Left lung (tissue), 10 donors: ENCODE measurements around the gene ARHGEF16. TPM values are rescaled to one million over a fixed set of nuclear protein-coding genes. Genes with fewer than 3 reads are reported as not detected.

Experiments used
- ATAC-seq: fragments of 200-7000 bp; cut with Tn5 transposase; one replicate; pipeline ENCODE4 v1.9.1; 2020; ENCODE audit warnings: moderate library complexity
- DNase-seq, 4 donors: peaks; one replicate each; pipeline ENCODE4 v3.0.0-alpha.2; 2013 to 2020
- H3K27ac ChIP-seq, 2 donors: fragments of 200-600 bp; sonication (generic) in 1 of 2; one replicate each; pipeline versions ENCODE4 v1.5.0 to v1.8.0; 2020 to 2021
- H3K27me3 ChIP-seq, 2 donors: fragments of 200-600 bp; sonication (generic) in 1 of 2; one replicate each; pipeline versions ENCODE4 v1.5.0 to v1.8.0; 2020 to 2021
- H3K36me3 ChIP-seq, 2 donors: fragments of 200-600 bp; sonication (generic) in 1 of 2; one replicate each; pipeline versions ENCODE4 v1.5.0 to v1.8.0; 2020 to 2021
- H3K4me1 ChIP-seq, 2 donors: fragments of 200-600 bp; one replicate each; pipeline ENCODE4 v1.8.0; 2021
- H3K4me3 ChIP-seq, 2 donors: fragments of 200-600 bp; sonication (generic) in 1 of 2; one replicate each; pipeline versions ENCODE4 v1.5.0 to v1.8.0; 2020 to 2021; ENCODE audit warnings: mild to moderate bottlenecking in 1 of 2
- H3K9me3 ChIP-seq, 2 donors: fragments of 200-600 bp; sonication (generic) in 1 of 2; one replicate each; pipeline versions ENCODE4 v1.5.0 to v1.8.0; 2020 to 2021
- intact Hi-C, 2 donors: fragments of 100-400 bp; cut with DNase I; formaldehyde crosslinking; loops; one replicate each; pipeline versions ENCODE4 v1.11.2 to v1.14.2; 2022
- polyA plus RNA-seq, 6 donors: library from polyadenylated mRNA; unstranded; fragments of 120-200 nt; gene quantifications; one replicate each; pipeline ENCODE4 v1.2.1, GENCODE V29; 2013; ENCODE audit not compliant: insufficient read length in 6 of 6
- total RNA-seq, 2 donors: library from RNA; stranded (reverse); fragmentation: NEBNext Ultra II Directional; extraction: Animal tissue kit (Norgen Biotek cat#: 25700); gene quantifications; one replicate each; pipeline ENCODE4 v1.2.1, GENCODE V29; 2021
- TF ChIP-seq, protein P1 (sequence below), 2 donors: fragments of 200-600 bp; sonication (generic) in 1 of 2; IDR thresholded peaks; one replicate each; pipeline versions ENCODE4 v1.5.0 to v1.8.0; 2021; ENCODE audit warnings: antibody characterized with exemption in 2 of 2
- donor health status: DM: no; HTN: yes; CAD: no.
- donor health status: DM: no; HTN: no; CAD: no.

Gene ARHGEF16
- total and polyA plus RNA-seq, 8 donors = 8.3 to 11.8 (median 9.7) TPM

DNA sequence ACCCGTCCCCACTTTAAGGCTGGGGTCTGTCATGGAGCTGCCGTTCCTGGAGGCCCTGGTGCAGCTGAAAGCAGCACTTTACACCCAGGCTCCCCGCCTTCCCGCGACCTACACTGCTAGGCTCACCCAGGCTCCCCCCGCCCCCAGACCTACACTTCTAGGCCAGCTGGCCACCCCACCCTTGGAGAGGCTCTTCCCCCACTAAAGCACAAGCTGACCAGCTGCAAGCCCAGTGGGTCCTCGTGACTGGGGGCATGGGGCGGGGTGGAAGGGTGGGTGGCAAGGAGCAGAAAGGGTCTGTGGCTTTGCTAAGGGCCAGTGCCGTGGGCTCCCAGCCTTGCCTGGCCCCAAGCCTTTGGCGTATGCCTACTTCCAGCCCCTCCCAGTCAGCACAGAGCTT, 9.7 kb upstream of the ARHGEF16 start:
- H3K9me3 ChIP-seq = peaks cover 0 to 11% of the 10 kb centered on the region in 2 donors
- H3K27me3 ChIP-seq = peaks cover 7 to 52% of the 10 kb centered on the region in 2 donors
- H3K36me3 ChIP-seq = no peaks in the 10 kb centered on the region

DNA sequence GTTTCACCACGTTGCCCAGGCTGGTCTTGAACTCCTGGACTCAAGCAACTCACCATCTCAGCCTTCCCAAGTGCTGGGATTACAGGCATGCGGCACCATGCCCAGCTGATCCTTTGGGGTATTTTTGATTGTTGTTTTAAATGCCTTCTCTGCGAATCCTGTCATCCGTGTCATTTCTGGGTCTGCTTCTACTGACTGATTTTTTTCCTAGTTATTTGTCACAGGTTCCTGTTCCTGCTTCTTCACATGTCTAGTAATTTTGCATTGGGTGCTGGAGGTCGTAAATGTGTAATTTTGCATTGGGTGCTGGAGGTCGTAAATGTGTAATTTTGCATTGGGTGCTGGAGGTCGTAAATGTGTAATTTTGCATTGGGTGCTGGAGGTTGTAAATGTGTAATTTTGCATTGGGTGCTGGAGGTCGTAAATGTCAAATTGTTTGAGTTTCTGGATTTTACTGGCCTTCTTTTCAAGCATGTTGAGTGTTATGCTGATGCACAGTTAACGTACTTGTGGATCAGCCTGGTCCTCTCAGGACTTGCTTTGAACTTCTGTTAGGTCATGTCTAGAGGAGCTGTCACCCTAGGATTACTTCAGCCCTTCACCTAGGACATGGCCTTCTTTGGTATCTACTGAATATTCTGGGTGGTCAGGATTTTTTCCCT, 4.1 kb upstream of the ARHGEF16 start:
- H3K36me3 ChIP-seq = no peaks in the 10 kb centered on the region
- H3K27ac ChIP-seq = no peak overlapping the region
- H3K4me1 ChIP-seq = peaks cover 3 to 21% of the 10 kb centered on the region in 2 donors
- no peak overlapping the region for H3K4me3 ChIP-seq
- ATAC-seq = no peak
- peaks cover 3 to 48% of the 10 kb centered on the region in 2 donors for H3K27me3 ChIP-seq
- intact Hi-C loops = no loop called here
- peaks cover 0 to 11% of the 10 kb centered on the region in 2 donors for H3K9me3 ChIP-seq
- TF ChIP-seq, protein P1, sequence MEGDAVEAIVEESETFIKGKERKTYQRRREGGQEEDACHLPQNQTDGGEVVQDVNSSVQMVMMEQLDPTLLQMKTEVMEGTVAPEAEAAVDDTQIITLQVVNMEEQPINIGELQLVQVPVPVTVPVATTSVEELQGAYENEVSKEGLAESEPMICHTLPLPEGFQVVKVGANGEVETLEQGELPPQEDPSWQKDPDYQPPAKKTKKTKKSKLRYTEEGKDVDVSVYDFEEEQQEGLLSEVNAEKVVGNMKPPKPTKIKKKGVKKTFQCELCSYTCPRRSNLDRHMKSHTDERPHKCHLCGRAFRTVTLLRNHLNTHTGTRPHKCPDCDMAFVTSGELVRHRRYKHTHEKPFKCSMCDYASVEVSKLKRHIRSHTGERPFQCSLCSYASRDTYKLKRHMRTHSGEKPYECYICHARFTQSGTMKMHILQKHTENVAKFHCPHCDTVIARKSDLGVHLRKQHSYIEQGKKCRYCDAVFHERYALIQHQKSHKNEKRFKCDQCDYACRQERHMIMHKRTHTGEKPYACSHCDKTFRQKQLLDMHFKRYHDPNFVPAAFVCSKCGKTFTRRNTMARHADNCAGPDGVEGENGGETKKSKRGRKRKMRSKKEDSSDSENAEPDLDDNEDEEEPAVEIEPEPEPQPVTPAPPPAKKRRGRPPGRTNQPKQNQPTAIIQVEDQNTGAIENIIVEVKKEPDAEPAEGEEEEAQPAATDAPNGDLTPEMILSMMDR (IDR thresholded peaks at IDR 0.05) = no peak
- no peak for DNase-seq

More for the DNA sequence above, 9.7 kb upstream of the ARHGEF16 start:
- Histone ChIP-seq H3K4me3 (no peak overlapping the region), H3K4me1 (no peaks in the 10 kb centered on the region), H3K27ac (no peak overlapping the region)
- TF ChIP-seq, protein P1 (IDR thresholded peaks at IDR 0.05) = no peak
- no peak for ATAC-seq
- DNase-seq = peak in 1 of 4 donors; percentile 61
- intact Hi-C loops = no loop called here

DNA sequence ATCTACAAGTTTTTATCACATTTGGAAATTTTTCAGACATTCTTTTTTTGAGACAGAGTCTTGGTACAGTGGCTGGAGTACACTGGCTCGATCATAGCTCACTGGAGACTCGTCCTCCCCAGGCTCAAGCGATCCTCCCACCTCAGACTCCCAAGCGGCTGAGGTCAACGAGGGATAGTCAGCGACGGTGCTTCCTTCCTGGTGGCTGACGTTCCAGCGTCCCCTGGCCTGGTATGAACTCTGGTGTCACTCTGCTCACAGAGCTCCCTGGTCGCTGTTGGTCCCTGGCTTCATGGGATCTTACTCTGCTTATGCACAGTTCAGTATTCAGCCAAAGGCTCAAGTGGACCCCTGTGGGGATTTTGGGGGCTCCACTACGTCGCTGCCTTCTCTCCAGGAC, 3.5 kb upstream of the ARHGEF16 start:
- Histone ChIP-seq H3K4me1 (peaks cover 3 to 25% of the 10 kb centered on the region in 2 donors), H3K36me3 (no peaks in the 10 kb centered on the region), H3K9me3 (peaks cover 0 to 6% of the 10 kb centered on the region in 2 donors), H3K4me3 (no peak overlapping the region), H3K27me3 (peaks cover 3 to 54% of the 10 kb centered on the region in 2 donors), H3K27ac (no peak overlapping the region)
- intact Hi-C loops = no loop called here
- TF ChIP-seq, protein P1 (IDR thresholded peaks at IDR 0.05) = no peak
- ATAC-seq = no peak
- peak in 1 of 4 donors; percentile 45 for DNase-seq

DNA sequence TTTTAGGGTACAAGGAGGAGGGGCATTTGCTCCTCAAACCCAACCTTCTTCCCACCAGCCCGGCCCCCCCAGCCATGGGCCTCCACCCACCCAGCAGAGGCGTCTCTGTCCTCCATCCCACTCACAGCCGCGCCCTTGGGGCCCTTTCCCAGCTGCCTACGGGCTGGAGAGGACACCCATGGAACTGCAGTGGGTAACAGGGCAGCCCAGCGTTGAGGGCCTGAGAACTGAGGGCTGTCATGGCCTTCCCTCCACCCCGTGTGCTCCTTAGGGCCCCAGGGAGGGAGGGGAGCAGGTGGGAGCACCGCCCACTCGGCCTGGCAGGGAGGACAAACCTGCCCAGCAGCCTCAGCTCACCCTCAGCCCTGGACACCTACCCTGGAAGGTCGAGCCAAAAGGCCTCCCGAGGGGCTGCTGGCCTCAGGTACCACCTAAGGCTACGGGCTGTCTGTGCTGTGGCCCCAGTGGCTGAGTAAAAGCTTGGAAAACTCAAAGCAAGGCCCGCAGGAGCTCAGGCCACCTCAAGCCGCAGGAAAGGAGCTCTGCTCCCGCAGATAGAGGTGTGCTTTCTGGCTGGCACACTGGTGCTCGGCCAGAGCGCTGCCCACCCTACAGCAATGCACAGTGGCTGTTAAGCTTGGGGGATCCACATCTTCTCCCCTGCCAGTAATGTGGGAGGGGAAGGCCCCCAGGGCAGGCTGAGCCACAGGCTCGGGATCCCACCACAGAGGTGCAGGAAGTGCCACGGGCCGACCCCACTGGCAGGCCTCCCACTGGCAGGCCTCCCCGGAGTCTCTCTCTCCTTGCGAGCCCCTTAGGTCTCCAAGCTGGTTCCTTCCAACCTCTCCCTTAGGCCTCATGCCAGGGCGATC, 2.2 kb upstream of the ARHGEF16 start:
- ATAC-seq = no peak
- intact Hi-C loops = no loop called here

More for the DNA sequence above, 2.2 kb upstream of the ARHGEF16 start:
- H3K4me1 ChIP-seq = peaks cover 3 to 25% of the 10 kb centered on the region in 2 donors
- H3K9me3 ChIP-seq = no peaks in the 10 kb centered on the region
- TF ChIP-seq, protein P1 (IDR thresholded peaks at IDR 0.05) = no peak
- no peak overlapping the region for H3K4me3 ChIP-seq
- no peak overlapping the region for H3K27ac ChIP-seq
- peaks cover 3 to 57% of the 10 kb centered on the region in 2 donors for H3K27me3 ChIP-seq
- H3K36me3 ChIP-seq = no peaks in the 10 kb centered on the region
- peak in 1 of 4 donors; percentile 58 for DNase-seq
